GM23338 (cell line): ENCODE data around the gene UBAC2. TPM values are rescaled to one million over a fixed set of nuclear protein-coding genes. Genes with fewer than 3 reads are reported as not detected.

ENCODE experiments used
- ATAC-seq: fragments of 200-7000 bp; cut with Tn5 transposase; 3 replicates; pipeline ENCODE4 v1.9.1; 2020
- DNase-seq: peaks from one replicate; pipeline ENCODE4 v3.0.0-alpha.2; 2015; ENCODE audit warnings: low spot score
- H2AFZ ChIP-seq: fragments of 200-600 bp; sonication (generic); 2 replicates; pipeline ENCODE4 v1.8.0; 2016; ENCODE audit warnings: antibody characterized with exemption, mild to moderate bottlenecking, moderate library complexity
- H3F3A ChIP-seq: fragments of 200-600 bp; sonication (generic); replicated peaks from 2 replicates; pipeline ENCODE4 v1.8.0; 2017; ENCODE audit warnings: antibody characterized with exemption, mixed run types, low read depth
- H3K27ac ChIP-seq: fragments of 200-600 bp; sonication (generic); 2 replicates; pipeline ENCODE4 v1.6.1; 2016; ENCODE audit warnings: low read depth
- H3K27me3 ChIP-seq: fragments of 200-600 bp; sonication (generic); 2 replicates; pipeline ENCODE4 v1.8.0; 2016; ENCODE audit warnings: mild to moderate bottlenecking, mixed run types, moderate library complexity; ENCODE audit not compliant: insufficient read depth
- H3K36me3 ChIP-seq: fragments of 200-600 bp; sonication (generic); 2 replicates; pipeline ENCODE4 v1.8.0; 2016; ENCODE audit warnings: mild to moderate bottlenecking; ENCODE audit not compliant: insufficient read depth
- H3K4me1 ChIP-seq: fragments of 200-600 bp; sonication (generic); 2 replicates; pipeline ENCODE4 v1.8.0; 2016; ENCODE audit warnings: mild to moderate bottlenecking, moderate library complexity; ENCODE audit not compliant: insufficient read depth
- H3K4me2 ChIP-seq: fragments of 200-600 bp; sonication (generic); 2 replicates; pipeline ENCODE4 v1.7.1; 2017; ENCODE audit warnings: mixed run types
- H3K4me3 ChIP-seq: fragments of 200-600 bp; sonication (generic); 2 replicates; pipeline ENCODE4 v1.6.1; 2016; ENCODE audit warnings: mixed run types
- H3K79me2 ChIP-seq: fragments of 200-600 bp; sonication (generic); replicated peaks from 2 replicates; pipeline ENCODE4 v1.8.0; 2017; ENCODE audit warnings: mild to moderate bottlenecking; ENCODE audit not compliant: insufficient read depth
- H3K9me2 ChIP-seq: fragments of 200-600 bp; sonication (generic); 2 replicates; pipeline ENCODE4 v1.8.0; 2017; ENCODE audit not compliant: insufficient read depth
- H4K20me1 ChIP-seq: fragments of 200-600 bp; sonication (generic); replicated peaks from 2 replicates; pipeline ENCODE4 v1.8.0; 2017; ENCODE audit warnings: mild to moderate bottlenecking; ENCODE audit not compliant: insufficient read depth
- H3K27ac Mint-ChIP-seq: 2 replicates; pipeline ENCODE4 v1.8.0; 2020; ENCODE audit warnings: inconsistent platforms, mild to moderate bottlenecking, moderate library complexity, mixed read lengths
- H3K27me3 Mint-ChIP-seq: 3 replicates; pipeline ENCODE4 v1.8.0; 2022; ENCODE audit warnings: low read depth, mild to moderate bottlenecking, moderate library complexity, mixed read lengths, inconsistent platforms; ENCODE audit not compliant: insufficient read depth, poor library complexity
- H3K36me3 Mint-ChIP-seq: 3 replicates; pipeline ENCODE4 v1.8.0; 2021; ENCODE audit warnings: low read depth, mild to moderate bottlenecking, inconsistent platforms, moderate library complexity, mixed read lengths
- H3K4me1 Mint-ChIP-seq: 3 replicates; pipeline ENCODE4 v1.8.0; 2020; ENCODE audit warnings: mild to moderate bottlenecking, inconsistent platforms, mixed read lengths
- H3K4me3 Mint-ChIP-seq: 3 replicates; pipeline ENCODE4 v1.8.0; 2021; ENCODE audit warnings: moderate library complexity, mild to moderate bottlenecking, inconsistent platforms, mixed read lengths
- H3K9me3 Mint-ChIP-seq: 3 replicates; pipeline ENCODE4 v1.8.0; 2020; ENCODE audit warnings: moderate library complexity, mild to moderate bottlenecking, inconsistent platforms, mixed read lengths
- CREB1 ChIP-seq: fragments of 250-450 bp; sonication (Bioruptor Pico); IDR thresholded peaks from 2 replicates; pipeline ENCODE4 v1.5.0; 2020; ENCODE audit warnings: low read depth, mild to moderate bottlenecking, moderate library complexity
- CTCF ChIP-seq, 2 experiments: fragments of 200-600 bp in 1 of 2; sonication (generic) in 1 of 2; conservative IDR thresholded peaks; 2 replicates each; pipeline versions ENCODE4 v1.5.1 to v1.6.1; 2016 to 2017; ENCODE audit warnings: antibody characterized with exemption in 2 of 2, low read depth in 2 of 2, mild to moderate bottlenecking in 2 of 2, moderate library complexity in 1 of 2
- ETS1 ChIP-seq: IDR thresholded peaks from 2 replicates; pipeline ENCODE4 v1.6.1; 2016; ENCODE audit warnings: antibody characterized with exemption
- EZH2 ChIP-seq: fragments of 200-600 bp; sonication (generic); IDR thresholded peaks from one replicate; pipeline ENCODE4 v1.8.0; 2017; ENCODE audit warnings: antibody characterized with exemption, mild to moderate bottlenecking, low read depth; ENCODE audit not compliant: unreplicated experiment
- EZH2phosphoT487 ChIP-seq: fragments of 200-600 bp; sonication (generic); IDR thresholded peaks from one replicate; pipeline ENCODE4 v1.8.1; 2018; ENCODE audit warnings: antibody characterized with exemption; ENCODE audit not compliant: unreplicated experiment
- JUNB ChIP-seq: IDR thresholded peaks from one replicate; pipeline ENCODE4 v1.6.1; 2016; ENCODE audit warnings: antibody characterized with exemption; ENCODE audit not compliant: unreplicated experiment
- NANOG ChIP-seq: IDR thresholded peaks from 2 replicates; pipeline ENCODE4 v1.6.1; 2016; ENCODE audit warnings: antibody characterized with exemption, borderline replicate concordance
- POLR2AphosphoS5 ChIP-seq: IDR thresholded peaks from 2 replicates; pipeline ENCODE4 v1.6.1; 2016; ENCODE audit warnings: antibody characterized with exemption, low read depth
- REST ChIP-seq: IDR thresholded peaks from one replicate; pipeline ENCODE4 v1.6.1; 2018; ENCODE audit warnings: antibody characterized with exemption; ENCODE audit not compliant: unreplicated experiment
- ZNF114 ChIP-seq: fragments of 250-450 bp; sonication (Bioruptor Pico); IDR thresholded peaks from 2 replicates; pipeline ENCODE4 v1.5.0; 2020; ENCODE audit warnings: mild to moderate bottlenecking, moderate library complexity
- ZNF331 ChIP-seq: fragments of 250-450 bp; sonication (Bioruptor Pico); IDR thresholded peaks from 2 replicates; pipeline ENCODE4 v1.5.0; 2020; ENCODE audit warnings: low read depth, mild to moderate bottlenecking, moderate library complexity
- ZNF462 ChIP-seq: fragments of 250-450 bp; sonication (Bioruptor Pico); IDR thresholded peaks from 2 replicates; pipeline ENCODE4 v1.5.0; 2020; ENCODE audit warnings: mild to moderate bottlenecking, moderate library complexity
- polyA plus RNA-seq: library from polyadenylated mRNA; unstranded; fragments of >200 nt; fragmentation: Nextera tagmentation; extraction: Ambion mirVana; gene quantifications from 2 replicates; pipeline ENCODE4 v1.2.1, GENCODE V29; 2016
- total RNA-seq: library from RNA; depleted of rRNA; stranded (reverse); fragments of >200 nt; shearing (Covaris generic); gene quantifications from 2 replicates; pipeline ENCODE4 v1.2.3, GENCODE V29; 2014

The UBAC2 gene
- total and polyA plus RNA-seq, 2 experiments from 2014 or later: 37.9 to 76.9 TPM

- Histone ChIP-seq H4K20me1 (peaks cover 13% of the 10 kb centered on the region), H3K4me2 (no peak overlapping the region), H3K4me1 (peaks cover 8% of the 10 kb centered on the region), H2AFZ (no peak overlapping the region), H3F3A (no peaks in the 10 kb centered on the region), H3K27me3 (no peaks in the 10 kb centered on the region), H3K9me2 (no peaks in the 10 kb centered on the region), H3K79me2 (peaks cover 13% of the 10 kb centered on the region), H3K36me3 (no peaks in the 10 kb centered on the region; the same call in 1 of the 2 replicates), H3K27ac (no peak overlapping the region), H3K4me3 (no peak overlapping the region)
- H3K27ac Mint-ChIP-seq: no peak overlapping the region
- H3K27me3 Mint-ChIP-seq: peaks cover 5% of the 10 kb centered on the region
- no peak overlapping the region for H3K4me3 Mint-ChIP-seq
- TF ChIP-seq EZH2 (no peak), NANOG (no peak), ZNF462 (CRISPR knock-in tag) (no peak), CREB1 (CRISPR knock-in tag) (no peak), ETS1 (no peak), ZNF331 (CRISPR knock-in tag) (no peak), EZH2phosphoT487 (no peak), POLR2AphosphoS5 (no peak), JUNB (no peak), CTCF (conservative IDR thresholded peaks at IDR 0.05; ENCODE audit: low read depth in 2 of 2) (no peak), ZNF114 (CRISPR knock-in tag) (no peak), REST (no peak)
- no peaks in the 10 kb centered on the region; the same call in 2 of the 3 replicates for H3K9me3 Mint-ChIP-seq
- peaks cover 10% of the 10 kb centered on the region; the same call in 2 of the 3 replicates for H3K36me3 Mint-ChIP-seq
- DNase-seq (no peak), ATAC-seq (no peak)
- H3K4me1 Mint-ChIP-seq: peaks cover 17% of the 10 kb centered on the region
These were observed 71.8 kb downstream of the UBAC2 start for GRCh38 chr13:99272481-99272880.
